Fibroblast of lung (primary cell): Measurements from ENCODE around the gene IGSF23.

ENCODE experiments used
- CTCF ChIP-seq, 2 donors: IDR thresholded peaks in 1 of 2; conservative IDR thresholded peaks in 1 of 2; 1 replicate in 1 of 2; 2 replicates in 1 of 2; pipeline ENCODE4 v1.5.1; 2011 to 2012; ENCODE audit warnings: low read length in 2 of 2, control low read depth in 1 of 2, inconsistent platforms in 1 of 2, low read depth in 1 of 2, mild to moderate bottlenecking in 1 of 2
- EZH2 ChIP-seq: IDR thresholded peaks from 2 replicates; pipeline ENCODE4 v1.5.1; 2012; ENCODE audit warnings: low read length, control low read depth, mild to moderate bottlenecking; ENCODE audit errors: missing control alignments

GRCh38 chr19:44623080-44623479 is 9.7 kb downstream of the IGSF23 start:
- TF ChIP-seq CTCF (conservative IDR thresholded peaks at IDR 0.05 in 1 of 2, IDR thresholded peaks at IDR 0.05 in 1 of 2; ENCODE audit: low read depth in 1 of 2, low read length in 2 of 2) = no peak
- no peak for TF ChIP-seq EZH2
